MCF 10A (cell line): Measurements from ENCODE around the gene PCCB. TPM values are rescaled to one million over a fixed set of nuclear protein-coding genes. Genes with fewer than 3 reads are reported as not detected.

Experiments used
- BruUV-seq: library from RNA; stranded (reverse); fragments of 400-500 nt; replicated peaks from 2 replicates; lab custom pipeline; 2021; lab: Mats Ljungman, UMichigan
- CTCF ChIA-PET: fragments of 300-600 bp; sonication (Branson Sonifier 250); formaldehyde crosslinking; extraction: SDS; loops from one replicate; lab custom pipeline; 2021; ENCODE audit warnings: antibody characterized with exemption, inconsistent platforms; lab: Yijun Ruan, JAX
- POLR2A ChIA-PET: fragments of 300-600, 350-650 bp; sonication (Branson Sonifier 250); formaldehyde crosslinking; extraction: SDS; loops from one replicate; lab custom pipeline; 2020; ENCODE audit warnings: antibody characterized with exemption, inconsistent platforms; lab: Yijun Ruan, JAX
- DNase-seq: peaks from one replicate; pipeline ENCODE4 v3.0.0-alpha.2; 2018; ENCODE audit not compliant: unreplicated experiment
- H3K27ac Mint-ChIP-seq: one replicate; pipeline ENCODE4 v1.8.0; 2022; ENCODE audit warnings: mild to moderate bottlenecking, low read depth, mixed read lengths; ENCODE audit not compliant: unreplicated experiment
- H3K27me3 Mint-ChIP-seq: one replicate; pipeline ENCODE4 v1.8.0; 2022; ENCODE audit warnings: mixed read lengths; ENCODE audit not compliant: insufficient read depth, unreplicated experiment
- H3K36me3 Mint-ChIP-seq: one replicate; pipeline ENCODE4 v1.8.0; 2022; ENCODE audit warnings: mild to moderate bottlenecking, moderate library complexity, mixed read lengths; ENCODE audit not compliant: insufficient read depth, unreplicated experiment
- H3K4me1 Mint-ChIP-seq: one replicate; pipeline ENCODE4 v1.8.0; 2022; ENCODE audit warnings: mixed read lengths; ENCODE audit not compliant: insufficient read depth, unreplicated experiment
- H3K4me3 Mint-ChIP-seq: one replicate; pipeline ENCODE4 v1.8.0; 2022; ENCODE audit warnings: mild to moderate bottlenecking, moderate library complexity, mixed read lengths; ENCODE audit not compliant: unreplicated experiment
- H3K9me3 Mint-ChIP-seq: one replicate; pipeline ENCODE4 v1.8.0; 2022; ENCODE audit warnings: mixed read lengths; ENCODE audit not compliant: unreplicated experiment
- intact Hi-C: fragments of 100-400 bp; cut with micrococcal nuclease; formaldehyde crosslinking; loops from 2 replicates; pipeline ENCODE4 v1.14.1; 2022
- total RNA-seq: library from RNA; stranded (reverse); gene quantifications from 2 replicates; pipeline ENCODE4 v1.2.3, GENCODE V29; 2022
- TF ChIP-seq, protein P1 (sequence below): fragments of 200-600 bp; IDR thresholded peaks from one replicate; pipeline ENCODE4 v1.8.0; 2022; ENCODE audit warnings: antibody characterized with exemption, mild to moderate bottlenecking; ENCODE audit not compliant: unreplicated experiment

The PCCB gene
- total RNA-seq, 1 experiment from 2014 or later: 51.7 TPM

- H3K9me3 Mint-ChIP-seq: peaks cover 18% of the 10 kb centered on the region
- TF ChIP-seq, protein P1, sequence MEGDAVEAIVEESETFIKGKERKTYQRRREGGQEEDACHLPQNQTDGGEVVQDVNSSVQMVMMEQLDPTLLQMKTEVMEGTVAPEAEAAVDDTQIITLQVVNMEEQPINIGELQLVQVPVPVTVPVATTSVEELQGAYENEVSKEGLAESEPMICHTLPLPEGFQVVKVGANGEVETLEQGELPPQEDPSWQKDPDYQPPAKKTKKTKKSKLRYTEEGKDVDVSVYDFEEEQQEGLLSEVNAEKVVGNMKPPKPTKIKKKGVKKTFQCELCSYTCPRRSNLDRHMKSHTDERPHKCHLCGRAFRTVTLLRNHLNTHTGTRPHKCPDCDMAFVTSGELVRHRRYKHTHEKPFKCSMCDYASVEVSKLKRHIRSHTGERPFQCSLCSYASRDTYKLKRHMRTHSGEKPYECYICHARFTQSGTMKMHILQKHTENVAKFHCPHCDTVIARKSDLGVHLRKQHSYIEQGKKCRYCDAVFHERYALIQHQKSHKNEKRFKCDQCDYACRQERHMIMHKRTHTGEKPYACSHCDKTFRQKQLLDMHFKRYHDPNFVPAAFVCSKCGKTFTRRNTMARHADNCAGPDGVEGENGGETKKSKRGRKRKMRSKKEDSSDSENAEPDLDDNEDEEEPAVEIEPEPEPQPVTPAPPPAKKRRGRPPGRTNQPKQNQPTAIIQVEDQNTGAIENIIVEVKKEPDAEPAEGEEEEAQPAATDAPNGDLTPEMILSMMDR: no peak
- intact Hi-C loops: no loop called here
- H3K36me3 Mint-ChIP-seq: peaks cover 14% of the 10 kb centered on the region
- H3K27ac Mint-ChIP-seq: no peak overlapping the region
- DNase-seq: no peak
- H3K4me1 Mint-ChIP-seq: peaks cover 12% of the 10 kb centered on the region
- POLR2A ChIA-PET: no interaction called here
- CTCF ChIA-PET: interaction anchor here (0.6 kb wide), 1 partner anchor 137 kb away, joined by 3 read pairs; no protein-coding TSS in a partner anchor
- no peaks in the 10 kb centered on the region for H3K27me3 Mint-ChIP-seq
- no peak overlapping the region for H3K4me3 Mint-ChIP-seq
- BruUV-seq: no TSS peak
Measured at GRCh38 chr3:136276049-136276755, 26.1 kb downstream of the PCCB start.

- H3K4me3 Mint-ChIP-seq: no peak overlapping the region
- CTCF ChIA-PET: interaction anchor here (0.5 to 1.1 kb wide), 5 partner anchors 12 to 323 kb away, joined by 3 to 4 read pairs (median 3); no protein-coding TSS in a partner anchor
- POLR2A ChIA-PET: interaction anchor here (0.6 to 1.2 kb wide), 3 partner anchors 10 to 86 kb away, joined by 3 to 5 read pairs (median 4); no protein-coding TSS in a partner anchor
- DNase-seq: no peak
- H3K36me3 Mint-ChIP-seq: peaks cover 18% of the 10 kb centered on the region
- peaks cover 21% of the 10 kb centered on the region for H3K9me3 Mint-ChIP-seq
- intact Hi-C loops: no loop called here
- no peak overlapping the region for H3K27ac Mint-ChIP-seq
- no peaks in the 10 kb centered on the region for H3K27me3 Mint-ChIP-seq
- H3K4me1 Mint-ChIP-seq: peaks cover 11% of the 10 kb centered on the region
- BruUV-seq: no TSS peak
- TF ChIP-seq, protein P1: no peak
Measured at GRCh38 chr3:136277115-136277514, 27.0 kb downstream of the PCCB start.

GRCh38 chr3:136277634-136278033 is 27.5 kb downstream of the PCCB start:
- CTCF ChIA-PET: interaction anchor here (0.5 to 1.1 kb wide), 4 partner anchors 12 to 178 kb away, joined by 3 to 4 read pairs (median 4); no protein-coding TSS in a partner anchor
- Mint-ChIP-seq H3K4me3 (no peak overlapping the region), H3K9me3 (peaks cover 21% of the 10 kb centered on the region), H3K27ac (no peak overlapping the region), H3K27me3 (no peaks in the 10 kb centered on the region), H3K36me3 (peaks cover 18% of the 10 kb centered on the region), H3K4me1 (peaks cover 6% of the 10 kb centered on the region)
- TF ChIP-seq, protein P1: no peak
- intact Hi-C loops: no loop called here
- POLR2A ChIA-PET: interaction anchor here (1.2 kb wide), 2 partner anchors 10 to 83 kb away, joined by 3 to 4 read pairs; no protein-coding TSS in a partner anchor
- DNase-seq: peak; percentile 11
- BruUV-seq: no TSS peak

DNA sequence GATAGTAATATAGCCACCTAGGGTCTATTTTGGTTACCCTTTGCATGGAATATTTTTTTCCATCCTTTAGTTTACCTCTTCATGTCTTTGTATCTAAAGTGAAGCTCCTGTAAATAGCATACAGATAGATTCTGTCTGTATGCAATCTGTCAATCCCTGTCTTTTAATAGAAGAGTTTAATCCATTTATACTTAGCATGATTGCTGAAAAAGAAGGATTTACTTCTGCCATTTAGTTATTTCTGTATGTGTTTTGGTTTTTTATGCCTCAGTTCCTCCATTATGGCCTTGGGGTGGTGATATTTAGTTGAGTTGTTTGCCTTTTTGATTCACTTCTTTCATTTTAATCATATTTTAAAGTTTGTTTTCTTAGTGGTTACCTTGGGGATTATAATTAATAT is 29.0 kb downstream of the PCCB start:
- Mint-ChIP-seq H3K9me3 (peaks cover 21% of the 10 kb centered on the region), H3K4me3 (no peak overlapping the region), H3K36me3 (peaks cover 17% of the 10 kb centered on the region), H3K27ac (no peak overlapping the region), H3K4me1 (no peaks in the 10 kb centered on the region), H3K27me3 (no peaks in the 10 kb centered on the region)
- TF ChIP-seq, protein P1: no peak
- intact Hi-C loops: no loop called here
- POLR2A ChIA-PET: no interaction called here
- CTCF ChIA-PET: interaction anchor here (0.7 kb wide), 1 partner anchor 121 kb away, joined by 4 read pairs; no protein-coding TSS in a partner anchor
- no peak for DNase-seq
- no TSS peak for BruUV-seq
